ENCODE results near the gene MANEA. TPM values are rescaled to one million over a fixed set of nuclear protein-coding genes. Genes with fewer than 3 reads are reported as not detected.

Gene MANEA
- polyA plus RNA-seq, 2 of the 4 experiments (the other 2 are of a cell fraction), result 4.0 to 13.3 TPM

DNA sequence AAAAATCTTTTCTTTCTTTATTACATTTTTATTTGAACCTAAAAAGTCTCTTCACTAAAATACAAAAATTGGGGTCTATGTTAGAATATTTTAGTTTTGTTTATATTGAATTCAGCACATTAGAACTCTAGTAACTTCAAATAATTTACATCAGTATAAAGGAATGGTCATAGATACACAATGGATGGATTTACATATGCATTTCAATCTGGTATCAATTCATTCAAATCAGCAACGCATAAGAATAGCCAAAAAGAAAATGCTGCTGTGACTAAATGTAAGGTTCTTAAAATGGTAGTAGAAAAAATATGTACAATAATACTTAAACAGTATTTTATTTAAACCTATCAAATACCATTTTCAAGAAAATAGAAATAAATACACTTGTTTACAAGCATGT lies 47.6 kb upstream of the MANEA start:
- H3K4me1 ChIP-seq, result no peaks in the 10 kb centered on the region
- TF ChIP-seq RFX5 (IDR thresholded peaks at IDR 0.05) (no peak), HOXB13 (CRISPR knock-in tag; IDR thresholded peaks at IDR 0.05; ENCODE audit: low read depth) (no peak), RCOR1 (IDR thresholded peaks at IDR 0.05; ENCODE audit: low read depth, low read length) (no peak), CEBPB (IDR thresholded peaks at IDR 0.05) (no peak)
- H3K4me2 ChIP-seq, result no peak overlapping the region
- no peaks in the 10 kb centered on the region for H3K9me3 ChIP-seq
- WGBS (ENCODE audit: missing lambda C conversion rate), result 23% methylated on average over 1 of the region's 1 CpG
- no peak for ATAC-seq
- no peak for FAIRE-seq
- no peak for DNase-seq (ENCODE audit: low read depth in 1 of 2, low spot score in 1 of 2)
- H3K27ac ChIP-seq, result no peak overlapping the region
- POLR2A ChIA-PET, result no interaction called here
- H3K4me3 ChIP-seq, result no peak overlapping the region
- CTCF ChIA-PET, result no interaction called here

GRCh38 chr6:95530176-95530819 lies 47.0 kb upstream of the MANEA start:
- no peak for ATAC-seq
- Histone ChIP-seq H3K27ac (no peak overlapping the region), H3K4me2 (no peak overlapping the region), H3K4me1 (no peaks in the 10 kb centered on the region), H3K9me3 (no peaks in the 10 kb centered on the region), H3K4me3 (no peak overlapping the region)
- FAIRE-seq, result no peak
- TF ChIP-seq, protein P1, sequence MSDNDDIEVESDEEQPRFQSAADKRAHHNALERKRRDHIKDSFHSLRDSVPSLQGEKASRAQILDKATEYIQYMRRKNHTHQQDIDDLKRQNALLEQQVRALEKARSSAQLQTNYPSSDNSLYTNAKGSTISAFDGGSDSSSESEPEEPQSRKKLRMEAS (IDR thresholded peaks at IDR 0.05), result no peak
- no peak for TF ChIP-seq HEYL (CRISPR knock-in tag; IDR thresholded peaks at IDR 0.05)
- no peak for TF ChIP-seq CBX2 (IDR thresholded peaks at IDR 0.05; ENCODE audit: borderline replicate concordance, low read depth)
- no peak for TF ChIP-seq MAFK (IDR thresholded peaks at IDR 0.05; ENCODE audit: partially characterized antibody)
- ChIA-PET POLR2A (no interaction called here), CTCF (no interaction called here)
- DNase-seq (ENCODE audit: low read depth in 1 of 2, low spot score in 1 of 2), result no peak
- WGBS (ENCODE audit: missing lambda C conversion rate), result 27% methylated on average over 3 of the region's 3 CpGs

DNA sequence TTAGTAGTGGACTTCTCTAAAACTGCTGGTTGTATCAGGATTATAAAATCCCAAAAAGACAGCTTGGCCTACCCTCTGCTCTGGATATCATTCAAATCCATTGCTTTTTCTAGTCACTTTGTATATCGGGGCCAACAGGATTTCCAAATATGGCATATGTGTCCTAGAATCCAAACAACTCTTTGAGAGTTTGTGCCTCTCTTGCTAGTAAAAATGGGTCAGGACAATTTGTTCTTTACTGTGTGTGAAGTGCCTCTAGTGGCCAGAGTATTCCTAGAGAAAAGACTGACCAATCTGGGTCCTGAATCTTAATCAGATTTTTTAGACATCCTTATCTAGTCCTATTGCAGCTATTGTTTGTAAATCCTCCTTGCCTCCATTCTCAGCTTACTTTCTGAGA lies 33.5 kb upstream of the MANEA start:
- H3K27ac ChIP-seq, result no peak overlapping the region
- no peaks in the 10 kb centered on the region for H3K4me1 ChIP-seq
- H3K4me3 ChIP-seq, result no peak overlapping the region
- FAIRE-seq (no peak), DNase-seq (ENCODE audit: low read depth in 1 of 2, low spot score in 1 of 2) (no peak), ATAC-seq (no peak)
- ChIA-PET CTCF (interaction anchor here (0.6 kb wide), 1 partner anchor 9 kb away, joined by 3 read pairs; no protein-coding TSS in a partner anchor), POLR2A (no interaction called here)
- TF ChIP-seq FOXS1 (CRISPR knock-in tag; IDR thresholded peaks at IDR 0.05) (no peak), POLR2A (IDR thresholded peaks at IDR 0.05; ENCODE audit: low read length) (no peak), JUNB (IDR thresholded peaks at IDR 0.05) (no peak), RFX5 (IDR thresholded peaks at IDR 0.05) (no peak), HOXB13 (CRISPR knock-in tag; IDR thresholded peaks at IDR 0.05; ENCODE audit: low read depth) (no peak), SREBF2 (IDR thresholded peaks at IDR 0.05) (no peak), CBX2 (IDR thresholded peaks at IDR 0.05; ENCODE audit: borderline replicate concordance, low read depth) (no peak), PHF8 (IDR thresholded peaks at IDR 0.05; ENCODE audit: borderline replicate concordance, low read depth) (no peak), HDAC2 (IDR thresholded peaks at IDR 0.05) (no peak), ESRRA (IDR thresholded peaks at IDR 0.05; ENCODE audit: borderline replicate concordance, low read length) (no peak), MAFK (IDR thresholded peaks at IDR 0.05; ENCODE audit: partially characterized antibody) (no peak), HOXB5 (CRISPR knock-in tag; IDR thresholded peaks at IDR 0.05) (no peak), ATOH8 (CRISPR knock-in tag; IDR thresholded peaks at IDR 0.05; ENCODE audit: low read depth) (no peak), HOXA7 (CRISPR knock-in tag; IDR thresholded peaks at IDR 0.05) (no peak)
- TF ChIP-seq, protein P2, sequence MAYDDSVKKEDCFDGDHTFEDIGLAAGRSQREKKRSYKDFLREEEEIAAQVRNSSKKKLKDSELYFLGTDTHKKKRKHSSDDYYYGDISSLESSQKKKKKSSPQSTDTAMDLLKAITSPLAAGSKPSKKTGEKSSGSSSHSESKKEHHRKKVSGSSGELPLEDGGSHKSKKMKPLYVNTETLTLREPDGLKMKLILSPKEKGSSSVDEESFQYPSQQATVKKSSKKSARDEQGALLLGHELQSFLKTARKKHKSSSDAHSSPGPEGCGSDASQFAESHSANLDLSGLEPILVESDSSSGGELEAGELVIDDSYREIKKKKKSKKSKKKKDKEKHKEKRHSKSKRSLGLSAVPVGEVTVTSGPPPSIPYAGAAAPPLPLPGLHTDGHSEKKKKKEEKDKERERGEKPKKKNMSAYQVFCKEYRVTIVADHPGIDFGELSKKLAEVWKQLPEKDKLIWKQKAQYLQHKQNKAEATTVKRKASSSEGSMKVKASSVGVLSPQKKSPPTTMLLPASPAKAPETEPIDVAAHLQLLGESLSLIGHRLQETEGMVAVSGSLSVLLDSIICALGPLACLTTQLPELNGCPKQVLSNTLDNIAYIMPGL (CRISPR knock-in tag; IDR thresholded peaks at IDR 0.05; ENCODE audit: borderline replicate concordance), result no peak
- TF ChIP-seq, protein P3, sequence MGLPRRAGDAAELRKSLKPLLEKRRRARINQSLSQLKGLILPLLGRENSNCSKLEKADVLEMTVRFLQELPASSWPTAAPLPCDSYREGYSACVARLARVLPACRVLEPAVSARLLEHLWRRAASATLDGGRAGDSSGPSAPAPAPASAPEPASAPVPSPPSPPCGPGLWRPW (IDR thresholded peaks at IDR 0.05), result no peak
- no peak overlapping the region for H3K4me2 ChIP-seq
- H3K9me3 ChIP-seq, result no peaks in the 10 kb centered on the region
- 100% methylated on average over 1 of the region's 1 CpG for WGBS (ENCODE audit: missing lambda C conversion rate)
